GM12891 (cell line): Measurements from ENCODE around the gene RETSAT.
"Not testable (repeated sequence)": the region's sequence is repeated elsewhere in the genome, so short reads cannot be mapped to it uniquely, and the experiment has no call there.

ENCODE experiments used
- POLR2A ChIP-seq: IDR thresholded peaks from 2 replicates; pipeline ENCODE4 v1.6.1; 2011; ENCODE audit warnings: low read depth, low read length, control low read depth
- POLR2AphosphoS5 ChIP-seq: IDR thresholded peaks from 2 replicates; pipeline ENCODE4 v1.6.1; 2011; ENCODE audit warnings: low read depth, low read length, control low read depth
- POU2F2 ChIP-seq: IDR thresholded peaks from 2 replicates; pipeline ENCODE4 v1.6.1; 2011; ENCODE audit warnings: low read depth, mild to moderate bottlenecking, control low read depth, low read length, moderate library complexity
- SPI1 ChIP-seq: IDR thresholded peaks from 2 replicates; pipeline ENCODE4 v1.6.1; 2011; ENCODE audit warnings: low read depth, low read length, control low read depth
- TAF1 ChIP-seq: IDR thresholded peaks from 2 replicates; pipeline ENCODE4 v1.6.1; 2011; ENCODE audit warnings: low read depth, low read length, control low read depth

- not testable (repeated sequence) for TF ChIP-seq SPI1, POLR2A, TAF1, POLR2AphosphoS5, POU2F2
Measured at GRCh38 chr2:85329701-85330100, 24.6 kb downstream of the RETSAT start.
